Measurements from ENCODE around the gene RFXANK. TPM values are rescaled to one million over a fixed set of nuclear protein-coding genes. Genes with fewer than 3 reads are reported as not detected.
A peak's percentile ranks its signal among the peaks of the same experiment; 100 is the strongest.

Gene RFXANK
- total RNA-seq, 2 donors from 2014 or later = 32.8 to 36.6 TPM

GRCh38 chr19:19201697-19202630 is 9.9 kb downstream of the RFXANK start:
- DNase-seq (ENCODE audit: low spot score) = no peak
- intact Hi-C loops (cut with DNase I) = no loop called here

- intact Hi-C loops (cut with DNase I) = no loop called here
- DNase-seq (ENCODE audit: low spot score) = no peak
These were observed 10.6 kb downstream of the RFXANK start for GRCh38 chr19:19202707-19203011.

GRCh38 chr19:19203012-19203856 is 11.2 kb downstream of the RFXANK start, which contains the start of gene NR2C2AP:
Gene NR2C2AP, minus strand, starts transcription at chr19:19203414. Its CDS starts 354 bp downstream, at chr19:19203060.
- intact Hi-C loops (cut with DNase I) = no loop called here
- peak; percentile 98 for DNase-seq (ENCODE audit: low spot score)

- intact Hi-C loops (cut with DNase I) = no loop called here
- DNase-seq (ENCODE audit: low spot score) = no peak
These were observed 12.1 kb downstream of the RFXANK start for GRCh38 chr19:19204181-19204580.

GRCh38 chr19:19205416-19206410 is 13.7 kb downstream of the RFXANK start:
- DNase-seq (ENCODE audit: low spot score) = no peak
- intact Hi-C loops (cut with DNase I) = no loop called here

GRCh38 chr19:19206938-19207337 is 14.9 kb downstream of the RFXANK start:
- intact Hi-C loops (cut with DNase I) = no loop called here
- no peak for DNase-seq (ENCODE audit: low spot score)

- no peak for DNase-seq (ENCODE audit: low spot score)
- intact Hi-C loops (cut with DNase I) = no loop called here
These were observed 15.8 kb downstream of the RFXANK start for GRCh38 chr19:19207637-19208572.

GRCh38 chr19:19209372-19209771 is 17.3 kb downstream of the RFXANK start:
- intact Hi-C loops (cut with DNase I) = no loop called here
- DNase-seq (ENCODE audit: low spot score) = no peak

GRCh38 chr19:19211499-19212420 is 19.7 kb downstream of the RFXANK start, which contains the start of gene NCAN:
Gene NCAN, plus strand, starts transcription at chr19:19211958. Its CDS starts 4,996 bp downstream, at chr19:19216954.
- intact Hi-C loops (cut with DNase I) = no loop called here
- DNase-seq (ENCODE audit: low spot score) = no peak

GRCh38 chr19:19212916-19213315 is 20.9 kb downstream of the RFXANK start:
- intact Hi-C loops (cut with DNase I) = no loop called here

GRCh38 chr19:19213426-19214158 is 21.5 kb downstream of the RFXANK start:
- intact Hi-C loops (cut with DNase I) = no loop called here
- no peak for DNase-seq (ENCODE audit: low spot score)

More at GRCh38 chr19:19212916-19213315, 20.9 kb downstream of the RFXANK start:
- no peak for DNase-seq (ENCODE audit: low spot score)

- intact Hi-C loops (cut with DNase I) = no loop called here
- no peak for DNase-seq (ENCODE audit: low spot score)
These were observed 22.1 kb downstream of the RFXANK start for GRCh38 chr19:19214159-19214490.

GRCh38 chr19:19214892-19215291 is 22.8 kb downstream of the RFXANK start:
- intact Hi-C loops (cut with DNase I) = no loop called here
- DNase-seq (ENCODE audit: low spot score) = no peak

GRCh38 chr19:19215792-19216191 is 23.7 kb downstream of the RFXANK start:
- intact Hi-C loops (cut with DNase I) = no loop called here
- no peak for DNase-seq (ENCODE audit: low spot score)

- intact Hi-C loops (cut with DNase I) = no loop called here
These were observed 25.0 kb downstream of the RFXANK start for GRCh38 chr19:19217099-19217498.

GRCh38 chr19:19218911-19219310 is 26.9 kb downstream of the RFXANK start:
- intact Hi-C loops (cut with DNase I) = no loop called here
- no peak for DNase-seq (ENCODE audit: low spot score)

More at GRCh38 chr19:19217099-19217498, 25.0 kb downstream of the RFXANK start:
- no peak for DNase-seq (ENCODE audit: low spot score)

Measured in posterior vena cava (tissue), 2 donors.